ENCODE measurements around the gene PRKCH.

- TF ChIP-seq POLR2A (IDR thresholded peaks at IDR 0.05) (no peak), CTCF (IDR thresholded peaks at IDR 0.05) (no peak)
Measured at GRCh38 chr14:61364243-61364642, 42.9 kb downstream of the PRKCH start.
